Stimulated activated CD4-positive, alpha-beta T cell treated with anti-CD3 and anti-CD28 coated beads, Interleukin-12 subunit alpha, Interleukin-12 subunit beta, amount 100 ng/mL, for 24 hours (primary cell): ENCODE measurements around the gene ZNF385D.

Experiments used
- DNase-seq, 2 experiments: peaks; one replicate each; pipeline ENCODE4 v3.0.0-alpha.2; 2020; ENCODE audit warnings: low read depth in 2 of 2

Gene ZNF385D

GRCh38 chr3:21750080-21750696, 822 bp downstream of the ZNF385D start:
- DNase-seq: no peak

GRCh38 chr3:21747966-21748555, 2.9 kb downstream of the ZNF385D start:
- no peak for DNase-seq

GRCh38 chr3:21747376-21747775, 3.6 kb downstream of the ZNF385D start:
- DNase-seq: no peak

- no peak for DNase-seq
Observed at GRCh38 chr3:21745966-21746365, 5.0 kb downstream of the ZNF385D start.

GRCh38 chr3:21744793-21745192, 6.2 kb downstream of the ZNF385D start:
- no peak for DNase-seq

GRCh38 chr3:21738935-21739702, 11.9 kb downstream of the ZNF385D start:
- DNase-seq: no peak

- DNase-seq: no peak
Observed at GRCh38 chr3:21738283-21738682, 12.7 kb downstream of the ZNF385D start.

- DNase-seq: no peak
Observed at GRCh38 chr3:21734746-21735145, 16.3 kb downstream of the ZNF385D start.

GRCh38 chr3:21729888-21730459, 21.0 kb downstream of the ZNF385D start:
- DNase-seq: no peak

GRCh38 chr3:21729331-21729730, 21.7 kb downstream of the ZNF385D start:
- DNase-seq: no peak

GRCh38 chr3:21722768-21723167, 28.2 kb downstream of the ZNF385D start:
- no peak for DNase-seq

GRCh38 chr3:21722301-21722700, 28.7 kb downstream of the ZNF385D start:
- DNase-seq: no peak

GRCh38 chr3:21718943-21719591, 31.9 kb downstream of the ZNF385D start:
- no peak for DNase-seq

- DNase-seq: no peak
Observed at GRCh38 chr3:21718161-21718765, 32.7 kb downstream of the ZNF385D start.

GRCh38 chr3:21715662-21716061, 35.3 kb downstream of the ZNF385D start:
- no peak for DNase-seq

GRCh38 chr3:21705769-21706168, 45.2 kb downstream of the ZNF385D start:
- DNase-seq: no peak

- DNase-seq: no peak
Observed at GRCh38 chr3:21704796-21705195, 46.2 kb downstream of the ZNF385D start.

- no peak for DNase-seq
Observed at GRCh38 chr3:21703291-21703690, 47.7 kb downstream of the ZNF385D start.

- no peak for DNase-seq
Observed at GRCh38 chr3:21697707-21698106, 53.3 kb downstream of the ZNF385D start.

- no peak for DNase-seq
Observed at GRCh38 chr3:21694506-21694905, 56.5 kb downstream of the ZNF385D start.

GRCh38 chr3:21691036-21691435, 60.0 kb downstream of the ZNF385D start:
- DNase-seq: no peak

- DNase-seq: no peak
Observed at GRCh38 chr3:21682206-21682605, 68.8 kb downstream of the ZNF385D start.
